Femur (tissue), 1 donor: ENCODE results near the gene STK32B.
"Not testable (repeated sequence)": the region's sequence is repeated elsewhere in the genome, so short reads cannot be mapped to it uniquely, and the experiment has no call there.

ENCODE experiments used
- DNase-seq: peaks from one replicate; pipeline ENCODE4 v3.0.0-alpha.2; 2017

STK32B gene

GRCh38 chr4:5276475-5277075 is 225.3 kb downstream of the STK32B start:
- no peak for DNase-seq

DNA sequence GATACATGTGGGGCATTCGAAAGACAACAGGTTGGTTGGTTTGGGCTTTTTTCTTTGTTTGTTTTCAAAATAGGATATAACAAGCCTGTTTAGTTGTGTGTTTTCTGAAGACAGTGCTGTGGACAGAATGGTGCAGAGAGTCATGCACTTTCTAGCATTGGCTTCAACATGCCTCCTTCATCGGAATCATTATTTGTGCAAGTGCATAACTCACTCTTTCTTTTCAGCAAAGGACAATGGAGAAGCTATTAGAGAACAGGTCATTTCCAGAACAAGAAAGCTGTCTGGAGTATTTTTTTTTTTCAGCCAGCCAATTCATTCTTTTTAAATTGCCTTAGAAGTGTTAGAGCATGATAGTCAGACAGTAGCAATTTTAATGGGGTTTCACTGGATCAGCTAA is 225.8 kb downstream of the STK32B start:
- no peak for DNase-seq

- DNase-seq, result no peak
These were observed 226.9 kb downstream of the STK32B start for GRCh38 chr4:5278213-5278612.

DNA sequence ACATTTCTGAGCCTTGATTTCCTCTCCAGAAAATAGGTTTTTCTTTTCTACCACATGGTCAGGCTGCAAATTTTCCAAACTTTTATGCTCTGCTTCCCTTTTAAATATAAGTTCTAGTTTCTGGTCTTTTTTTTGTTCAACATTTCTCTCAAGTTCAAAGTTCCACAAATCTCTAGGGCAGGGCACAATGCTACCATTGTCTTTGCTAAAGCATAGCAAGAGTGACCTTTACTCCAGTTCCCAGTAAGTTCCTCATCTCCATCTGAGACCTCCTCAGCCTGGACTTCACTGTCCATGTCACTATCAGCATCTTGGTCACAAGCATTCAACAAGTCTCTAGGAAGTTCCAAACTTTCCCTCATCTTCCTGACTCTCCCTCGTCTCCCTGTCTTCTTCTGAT is 228.8 kb downstream of the STK32B start:
- DNase-seq, result not testable (repeated sequence)

DNA sequence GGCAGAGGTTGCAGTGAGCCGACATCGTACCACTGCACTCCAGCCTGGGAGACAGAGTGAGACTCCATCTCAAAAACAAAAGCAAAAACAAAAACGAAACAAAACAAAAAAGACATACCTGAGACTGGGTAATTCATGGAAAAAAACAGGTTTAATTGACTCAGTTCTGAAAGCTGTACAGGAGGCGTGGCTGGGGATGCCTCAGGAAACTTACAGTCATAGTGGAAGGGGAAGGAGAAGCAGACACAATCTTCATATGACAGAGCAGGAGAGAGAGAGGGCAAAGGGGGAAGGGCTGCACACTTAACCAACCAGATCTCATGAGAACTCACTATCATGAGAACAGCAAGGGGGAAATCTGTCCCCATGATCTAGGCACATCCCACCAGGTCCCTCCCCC is 229.5 kb downstream of the STK32B start:
- DNase-seq, result no peak

GRCh38 chr4:5283837-5284236 is 232.6 kb downstream of the STK32B start:
- DNase-seq, result no peak

- DNase-seq, result no peak
These were observed 233.2 kb downstream of the STK32B start for GRCh38 chr4:5284517-5284916.

GRCh38 chr4:5292101-5292500 is 240.8 kb downstream of the STK32B start:
- DNase-seq, result no peak

GRCh38 chr4:5298000-5298787 is 246.9 kb downstream of the STK32B start:
- DNase-seq, result not testable (repeated sequence)

DNA sequence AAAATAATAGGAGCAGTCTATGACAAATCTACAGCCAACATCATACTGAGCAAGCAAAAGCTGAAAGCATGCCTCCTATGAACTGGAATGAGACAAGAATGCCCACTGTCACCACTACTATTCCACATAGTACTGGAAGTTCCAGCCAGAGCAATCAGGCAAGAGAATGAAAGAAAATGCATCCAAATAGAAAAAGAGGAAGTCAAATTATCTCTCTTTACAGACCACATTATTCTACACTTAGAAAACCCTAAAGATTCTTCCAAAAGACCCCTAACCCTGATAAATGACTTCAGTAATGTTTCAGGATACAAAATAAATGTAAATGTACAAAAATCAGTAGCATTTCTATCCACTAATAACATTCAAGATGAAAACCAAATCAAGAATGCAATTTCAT is 249.0 kb downstream of the STK32B start:
- no peak for DNase-seq

DNA sequence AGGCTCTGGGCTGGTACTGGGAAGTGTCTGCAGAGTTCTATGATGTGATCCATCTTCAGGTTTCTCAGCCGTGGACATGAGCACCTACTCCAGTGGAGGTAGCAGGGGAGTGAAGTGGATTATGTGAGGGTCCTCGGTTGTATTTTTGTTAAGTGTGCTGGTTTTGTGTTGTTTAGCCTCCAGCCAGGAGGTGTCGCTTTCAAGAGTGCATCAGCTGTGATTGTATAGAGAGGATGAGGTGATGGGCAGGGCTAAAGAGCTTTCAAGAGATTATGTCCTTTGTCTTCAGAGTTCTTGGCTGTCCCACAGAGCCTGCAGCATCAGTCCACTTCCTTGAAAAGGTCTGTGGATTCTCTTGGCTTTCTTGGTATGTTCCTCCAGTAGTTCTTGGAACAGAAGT is 256.6 kb downstream of the STK32B start:
- no peak for DNase-seq

GRCh38 chr4:5322321-5322720 is 271.0 kb downstream of the STK32B start:
- DNase-seq, result no peak

- no peak for DNase-seq
These were observed 279.2 kb downstream of the STK32B start for GRCh38 chr4:5330339-5330989.

DNA sequence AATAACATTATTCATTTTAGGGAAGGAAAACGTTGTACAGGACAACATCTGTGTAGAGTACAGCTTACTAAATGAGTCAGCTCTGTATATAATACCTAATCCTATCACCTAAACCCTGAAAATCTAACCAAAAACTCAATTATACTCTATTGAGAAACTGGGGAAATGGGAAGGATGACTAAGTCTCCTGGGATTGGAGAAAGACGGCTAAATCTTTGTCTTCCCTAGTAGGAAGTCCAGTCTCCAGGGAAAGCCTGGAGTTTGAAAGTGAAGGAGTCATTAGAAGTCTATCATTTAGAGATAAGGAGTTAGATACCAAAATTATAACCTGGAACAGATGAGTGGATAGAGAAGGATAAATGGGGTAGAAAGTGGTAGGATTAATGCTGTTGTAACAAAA is 286.5 kb downstream of the STK32B start:
- no peak for DNase-seq

DNA sequence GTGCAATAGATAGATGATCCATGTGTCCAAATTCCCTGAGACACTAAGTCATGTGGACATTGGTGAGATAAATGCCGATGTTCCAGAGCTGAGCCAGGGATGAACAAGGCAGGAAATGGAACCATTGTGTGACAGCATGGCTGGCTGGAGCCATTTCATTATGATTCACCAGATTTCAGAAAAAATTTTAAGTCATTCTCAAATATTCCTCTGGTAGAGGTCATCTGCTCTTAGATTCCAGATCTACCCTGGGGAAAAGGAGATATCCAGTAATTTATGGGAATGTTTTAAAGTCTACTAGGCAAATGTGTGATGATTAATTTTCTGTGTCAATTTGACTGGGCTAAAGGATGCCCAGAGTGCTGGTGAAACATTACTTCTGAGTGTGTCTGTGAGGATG is 287.3 kb downstream of the STK32B start:
- no peak for DNase-seq

DNA sequence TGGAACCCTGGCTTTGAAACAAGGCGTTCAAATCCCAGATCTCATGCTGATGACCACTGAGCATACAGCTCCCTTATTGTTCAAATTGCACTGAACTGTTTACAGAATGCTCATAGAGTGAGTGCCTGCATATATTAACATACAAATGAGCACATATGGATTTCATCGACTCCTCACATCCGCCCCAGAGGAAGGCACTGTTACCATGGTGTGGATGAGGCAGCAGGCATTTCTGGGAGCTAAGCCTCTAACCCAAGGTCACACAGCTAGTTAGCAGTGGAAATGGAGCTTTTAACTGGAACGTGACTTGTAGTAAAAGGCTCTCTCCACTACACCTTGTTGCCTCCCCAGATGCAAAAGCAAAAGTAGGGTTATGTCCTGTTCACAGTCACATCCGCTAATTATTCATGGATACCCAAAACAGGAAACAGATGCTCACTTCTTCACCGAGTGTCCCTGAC is 289.7 kb downstream of the STK32B start:
- DNase-seq, result no peak

GRCh38 chr4:5341526-5341925 is 290.2 kb downstream of the STK32B start:
- DNase-seq, result no peak

GRCh38 chr4:5355846-5356245 is 304.6 kb downstream of the STK32B start:
- no peak for DNase-seq

GRCh38 chr4:5357870-5358269 is 306.6 kb downstream of the STK32B start:
- DNase-seq, result no peak

DNA sequence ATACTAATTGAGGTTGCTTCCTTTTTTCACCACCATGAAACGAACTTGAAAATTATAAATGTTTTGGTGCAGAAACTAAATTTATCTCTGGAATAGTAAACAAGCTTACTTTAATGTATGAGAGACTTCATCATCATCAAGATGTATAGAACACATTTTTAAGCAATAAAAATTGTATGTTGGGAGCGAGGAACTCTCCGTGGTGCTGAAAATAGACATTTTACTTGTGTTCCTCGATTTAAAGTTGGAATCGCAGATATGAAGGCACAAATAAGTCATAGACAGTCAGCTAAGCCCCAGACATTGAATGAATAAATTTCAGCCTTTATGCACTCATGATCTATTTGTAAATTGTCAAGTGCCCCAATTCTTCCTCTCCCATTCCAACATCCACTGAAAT is 310.7 kb downstream of the STK32B start:
- DNase-seq, result no peak

GRCh38 chr4:5364406-5364805 is 313.1 kb downstream of the STK32B start:
- DNase-seq, result no peak

GRCh38 chr4:5365071-5366008 is 314.1 kb downstream of the STK32B start:
- DNase-seq, result no peak

DNA sequence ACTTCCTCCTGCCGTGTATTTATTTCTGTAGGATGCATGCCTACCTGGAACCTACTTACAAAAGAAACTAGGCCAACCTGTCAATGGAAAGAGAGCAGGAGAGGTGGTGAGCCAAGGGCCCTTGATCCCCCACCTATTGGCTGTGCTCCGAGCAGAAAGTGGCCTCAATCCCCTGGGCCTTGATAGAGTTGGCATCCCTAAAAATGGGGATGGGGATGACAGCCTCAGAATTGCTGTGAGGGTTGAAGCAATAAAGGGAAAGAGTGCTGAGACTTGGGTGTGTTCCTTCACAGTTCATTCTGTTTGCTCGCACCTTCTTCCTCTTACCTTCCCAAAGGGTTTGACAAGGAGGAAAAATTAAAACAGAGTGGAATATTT is 314.7 kb downstream of the STK32B start:
- no peak for DNase-seq
